Glutamatergic neuron (in vitro differentiated cells): ENCODE data around the gene NTM. TPM values are rescaled to one million over a fixed set of nuclear protein-coding genes. Genes with fewer than 3 reads are reported as not detected.

Experiments used
- DNase-seq: peaks from one replicate; pipeline ENCODE4 v3.0.0; 2022
- H3K27ac Mint-ChIP-seq: one replicate; pipeline ENCODE4 v1.8.0; 2020; ENCODE audit warnings: mild to moderate bottlenecking, mixed read lengths, inconsistent platforms; ENCODE audit not compliant: unreplicated experiment
- H3K27me3 Mint-ChIP-seq: one replicate; pipeline ENCODE4 v1.8.0; 2020; ENCODE audit warnings: mild to moderate bottlenecking, moderate library complexity, mixed read lengths, inconsistent platforms; ENCODE audit not compliant: unreplicated experiment
- H3K36me3 Mint-ChIP-seq: one replicate; pipeline ENCODE4 v1.8.0; 2020; ENCODE audit warnings: mild to moderate bottlenecking, mixed read lengths, inconsistent platforms; ENCODE audit not compliant: unreplicated experiment
- H3K4me1 Mint-ChIP-seq: one replicate; pipeline ENCODE4 v1.8.0; 2020; ENCODE audit warnings: mild to moderate bottlenecking, low read depth, mixed read lengths, inconsistent platforms; ENCODE audit not compliant: unreplicated experiment
- H3K4me3 Mint-ChIP-seq: one replicate; pipeline ENCODE4 v1.8.0; 2020; ENCODE audit warnings: mild to moderate bottlenecking, mixed read lengths, inconsistent platforms; ENCODE audit not compliant: unreplicated experiment
- H3K9me3 Mint-ChIP-seq: one replicate; pipeline ENCODE4 v1.8.0; 2020; ENCODE audit warnings: mild to moderate bottlenecking, moderate library complexity, mixed read lengths, inconsistent platforms; ENCODE audit not compliant: unreplicated experiment
- total RNA-seq: library from RNA; stranded (reverse); fragmentation: NEBNext Ultra II Directional; extraction: Animal tissue kit (Norgen Biotek cat#: 25700); gene quantifications from one replicate; pipeline ENCODE4 v1.2.1, GENCODE V29; 2021; ENCODE audit not compliant: unreplicated experiment
- TF ChIP-seq, protein P1 (sequence below): fragments of 200-600 bp; sonication (generic); IDR thresholded peaks from one replicate; pipeline ENCODE4 v1.5.0; 2021; ENCODE audit not compliant: partially characterized antibody, unreplicated experiment

NTM gene
- total RNA-seq, 1 donor from 2014 or later: 1.2 TPM

GRCh38 chr11:131924457-131925201 is 554.2 kb downstream of the NTM start:
- Mint-ChIP-seq H3K27me3 (no peaks in the 10 kb centered on the region), H3K36me3 (no peaks in the 10 kb centered on the region), H3K4me1 (no peaks in the 10 kb centered on the region), H3K9me3 (no peaks in the 10 kb centered on the region), H3K4me3 (no peak overlapping the region), H3K27ac (no peak overlapping the region)
- TF ChIP-seq, protein P1, sequence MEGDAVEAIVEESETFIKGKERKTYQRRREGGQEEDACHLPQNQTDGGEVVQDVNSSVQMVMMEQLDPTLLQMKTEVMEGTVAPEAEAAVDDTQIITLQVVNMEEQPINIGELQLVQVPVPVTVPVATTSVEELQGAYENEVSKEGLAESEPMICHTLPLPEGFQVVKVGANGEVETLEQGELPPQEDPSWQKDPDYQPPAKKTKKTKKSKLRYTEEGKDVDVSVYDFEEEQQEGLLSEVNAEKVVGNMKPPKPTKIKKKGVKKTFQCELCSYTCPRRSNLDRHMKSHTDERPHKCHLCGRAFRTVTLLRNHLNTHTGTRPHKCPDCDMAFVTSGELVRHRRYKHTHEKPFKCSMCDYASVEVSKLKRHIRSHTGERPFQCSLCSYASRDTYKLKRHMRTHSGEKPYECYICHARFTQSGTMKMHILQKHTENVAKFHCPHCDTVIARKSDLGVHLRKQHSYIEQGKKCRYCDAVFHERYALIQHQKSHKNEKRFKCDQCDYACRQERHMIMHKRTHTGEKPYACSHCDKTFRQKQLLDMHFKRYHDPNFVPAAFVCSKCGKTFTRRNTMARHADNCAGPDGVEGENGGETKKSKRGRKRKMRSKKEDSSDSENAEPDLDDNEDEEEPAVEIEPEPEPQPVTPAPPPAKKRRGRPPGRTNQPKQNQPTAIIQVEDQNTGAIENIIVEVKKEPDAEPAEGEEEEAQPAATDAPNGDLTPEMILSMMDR: no peak
- no peak for DNase-seq

DNA sequence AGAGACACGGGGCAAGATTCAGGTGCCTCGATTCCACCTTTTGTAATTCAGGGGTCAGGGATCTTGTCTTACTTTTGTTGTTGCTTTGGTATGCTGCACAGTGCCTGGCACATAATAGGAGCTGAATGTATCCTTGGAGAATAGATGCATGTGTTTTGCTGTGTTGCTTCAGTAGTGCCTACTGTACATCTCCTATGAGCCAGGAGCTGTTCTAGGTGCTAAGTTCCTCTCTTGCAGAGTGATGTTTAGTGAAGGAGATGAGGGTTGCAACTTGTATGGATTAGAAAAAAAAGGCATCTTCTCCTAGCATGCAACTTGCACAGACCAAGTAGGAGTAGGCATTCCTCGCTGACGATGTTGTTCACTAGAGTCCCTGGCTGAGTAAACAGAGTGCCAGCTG is 555.4 kb downstream of the NTM start:
- Mint-ChIP-seq H3K27ac (no peak overlapping the region), H3K4me1 (no peaks in the 10 kb centered on the region), H3K9me3 (no peaks in the 10 kb centered on the region), H3K27me3 (no peaks in the 10 kb centered on the region), H3K4me3 (no peak overlapping the region), H3K36me3 (no peaks in the 10 kb centered on the region)
- DNase-seq: no peak
- TF ChIP-seq, protein P1: no peak

DNA sequence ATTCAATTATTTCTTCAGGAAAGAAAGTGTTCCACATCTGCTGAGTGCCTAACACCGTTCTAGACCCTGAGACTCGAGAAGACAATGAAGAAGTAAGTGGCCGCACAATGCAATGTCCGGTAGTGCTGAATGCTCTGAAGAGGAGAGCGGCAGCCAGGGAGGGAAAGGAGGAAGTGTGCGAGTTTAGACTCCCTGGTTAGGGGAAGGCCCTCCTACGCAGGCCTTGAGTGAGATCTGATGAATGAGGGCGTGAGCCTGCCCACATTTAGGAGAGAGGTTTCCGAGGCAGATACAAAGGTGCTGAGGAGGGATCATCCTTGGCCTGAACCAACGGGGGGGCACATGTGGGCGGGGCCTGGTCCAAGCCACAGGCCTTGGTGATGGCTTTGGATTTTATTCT is 558.6 kb downstream of the NTM start:
- TF ChIP-seq, protein P1: no peak
- DNase-seq: no peak
- no peak overlapping the region for H3K4me3 Mint-ChIP-seq
- H3K27ac Mint-ChIP-seq: no peak overlapping the region
- no peaks in the 10 kb centered on the region for H3K36me3 Mint-ChIP-seq
- no peaks in the 10 kb centered on the region for H3K27me3 Mint-ChIP-seq
- no peaks in the 10 kb centered on the region for H3K4me1 Mint-ChIP-seq
- no peaks in the 10 kb centered on the region for H3K9me3 Mint-ChIP-seq

GRCh38 chr11:131932584-131933325 is 562.3 kb downstream of the NTM start:
- Mint-ChIP-seq H3K36me3 (no peaks in the 10 kb centered on the region), H3K27me3 (no peaks in the 10 kb centered on the region), H3K9me3 (no peaks in the 10 kb centered on the region), H3K4me3 (no peak overlapping the region), H3K27ac (no peak overlapping the region), H3K4me1 (no peaks in the 10 kb centered on the region)
- TF ChIP-seq, protein P1: no peak
- no peak for DNase-seq

GRCh38 chr11:131934006-131934405 is 563.6 kb downstream of the NTM start:
- no peak overlapping the region for H3K27ac Mint-ChIP-seq
- no peak for DNase-seq
- TF ChIP-seq, protein P1: no peak
- H3K36me3 Mint-ChIP-seq: no peaks in the 10 kb centered on the region
- no peaks in the 10 kb centered on the region for H3K9me3 Mint-ChIP-seq
- no peaks in the 10 kb centered on the region for H3K4me1 Mint-ChIP-seq
- H3K27me3 Mint-ChIP-seq: no peaks in the 10 kb centered on the region
- no peak overlapping the region for H3K4me3 Mint-ChIP-seq
